HepG2 (cell line): Measurements from ENCODE around the gene FGF21. TPM values are rescaled to one million over a fixed set of nuclear protein-coding genes. Genes with fewer than 3 reads are reported as not detected.

Source experiments
- AHDC1 ChIP-seq: sonication (generic); formaldehyde crosslinking; IDR thresholded peaks from 2 replicates; pipeline ENCODE4 v1.5.1; 2020; ENCODE audit warnings: mild to moderate bottlenecking, missing genetic modification reagents, borderline replicate concordance
- GMEB1 ChIP-seq: sonication (generic); formaldehyde crosslinking; IDR thresholded peaks from 2 replicates; pipeline ENCODE4 v1.5.1; 2020; ENCODE audit warnings: missing genetic modification reagents, mild to moderate bottlenecking, borderline replicate concordance
- GMEB2 ChIP-seq: IDR thresholded peaks from 2 replicates; pipeline ENCODE4 v1.6.1; 2016; ENCODE audit warnings: missing biosample characterization, missing genetic modification reagents, low read depth
- HOXA9 ChIP-seq: sonication (generic); formaldehyde crosslinking; IDR thresholded peaks from 2 replicates; pipeline ENCODE4 v1.8.1; 2022; ENCODE audit warnings: missing genetic modification reagents, mild to moderate bottlenecking, moderate library complexity, borderline replicate concordance
- ZBTB26 ChIP-seq: IDR thresholded peaks from 2 replicates; pipeline ENCODE4 v1.6.1; 2016; ENCODE audit warnings: missing compliant biosample characterization, missing genetic modification reagents, borderline replicate concordance
- ZC3H4 ChIP-seq: sonication (generic); formaldehyde crosslinking; IDR thresholded peaks from 2 replicates; pipeline ENCODE4 v1.4.0; 2020; ENCODE audit warnings: missing genetic modification reagents, borderline replicate concordance
- ZNF142 ChIP-seq: sonication (generic); formaldehyde crosslinking; IDR thresholded peaks from 2 replicates; pipeline ENCODE4 v1.4.0; 2020; ENCODE audit warnings: missing genetic modification reagents
- ZNF558 ChIP-seq: sonication (generic); formaldehyde crosslinking; IDR thresholded peaks from 2 replicates; pipeline ENCODE4 v1.9.0; 2022; ENCODE audit warnings: mild to moderate bottlenecking, missing genetic modification reagents, borderline replicate concordance
- ZNF777 ChIP-seq: sonication (generic); formaldehyde crosslinking; IDR thresholded peaks from 2 replicates; pipeline ENCODE4 v1.4.0; 2020; ENCODE audit warnings: missing genetic modification reagents
- ZSCAN22 ChIP-seq: sonication (generic); formaldehyde crosslinking; IDR thresholded peaks from 2 replicates; pipeline ENCODE4 v1.4.0; 2020; ENCODE audit warnings: mild to moderate bottlenecking, missing genetic modification reagents
- ZSCAN31 ChIP-seq: sonication (generic); formaldehyde crosslinking; IDR thresholded peaks from 2 replicates; pipeline ENCODE4 v1.5.0; 2020; ENCODE audit warnings: low read depth, mild to moderate bottlenecking, missing genetic modification reagents
- polyA plus RNA-seq, 8 experiments: library from polyadenylated mRNA; depleted of rRNA in 3 of 8; stranded (reverse) in 7 of 8; unstranded in 1 of 8; fragments of >200 nt; fragmentation: Illumina TruSeq in 4 of 8; extraction: Trizol in 4 of 8; gene quantifications; 2 replicates each; pipeline versions ENCODE4 v1.2.1 to v1.2.3, GENCODE V29; 2011 to 2016; ENCODE audit warnings: low read depth in 4 of 8, missing spikeins in 1 of 8, mixed read lengths in 1 of 8; ENCODE audit not compliant: insufficient read depth in 1 of 8
- total RNA-seq, 5 experiments: library from RNA; depleted of rRNA; stranded (reverse); fragments of >200 nt; fragmentation: Illumina TruSeq; extraction: Trizol; gene quantifications; 2 replicates each; pipeline ENCODE4 v1.2.3, GENCODE V29; 2016; ENCODE audit warnings: low read depth in 1 of 5

The FGF21 gene
- total and polyA plus RNA-seq, 2 of the 13 experiments (the other 11 are each of a cell fraction or from before 2014, with no cell fraction given) = 0.17 TPM; not detected in 1

- TF ChIP-seq GMEB1 (CRISPR knock-in tag) (no peak), GMEB2 (CRISPR knock-in tag) (no peak), ZNF142 (peak; percentile 12; the same call in 1 of the 2 replicates), ZNF558 (CRISPR knock-in tag) (no peak), AHDC1 (peak; percentile 47), HOXA9 (CRISPR knock-in tag) (no peak), ZC3H4 (CRISPR knock-in tag) (peak; percentile 67; the same call in 1 of the 2 replicates), ZSCAN31 (CRISPR knock-in tag) (peak; percentile 24; the same call in 1 of the 2 replicates), ZBTB26 (CRISPR knock-in tag) (0 out of 2 replicates have a peak, but pooled peaks have one; percentile 10), ZNF777 (CRISPR knock-in tag) (peak; percentile 0; the same call in 1 of the 2 replicates), ZSCAN22 (CRISPR knock-in tag) (peak; percentile 96)
Measured at GRCh38 chr19:48807590-48808308, 52.4 kb downstream of the FGF21 start (continued).
